Central memory CD8-positive, alpha-beta T cell (primary cell): ENCODE data around the gene KRT8.
A peak's percentile ranks its signal among the peaks of the same experiment; 100 is the strongest.

Source experiments
- ATAC-seq: fragments of 150-1000 bp; cut with Tn5 transposase; replicated peaks from 2 replicates; pipeline ENCODE4 v1.10.0; 2022; ENCODE audit warnings: mild to moderate bottlenecking, moderate FRiP score, moderate number of reproducible peaks; ENCODE audit not compliant: poor library complexity, severe bottlenecking; ENCODE audit errors: extremely low read depth
- DNase-seq, 2 donors: peaks; one replicate each; pipeline ENCODE4 v3.0.0; 2021; ENCODE audit warnings: low spot score in 2 of 2
- H3K27ac Mint-ChIP-seq: one replicate; pipeline ENCODE4 v1.8.0; 2022; ENCODE audit warnings: low read depth, mild to moderate bottlenecking, moderate library complexity, mixed read lengths
- H3K27me3 Mint-ChIP-seq: one replicate; pipeline ENCODE4 v1.8.0; 2022; ENCODE audit warnings: mixed read lengths
- H3K36me3 Mint-ChIP-seq: one replicate; pipeline ENCODE4 v1.8.0; 2022; ENCODE audit warnings: mild to moderate bottlenecking, moderate library complexity, mixed read lengths; ENCODE audit not compliant: insufficient read depth
- H3K4me1 Mint-ChIP-seq: one replicate; pipeline ENCODE4 v1.8.0; 2022; ENCODE audit warnings: mixed read lengths
- H3K4me3 Mint-ChIP-seq: one replicate; pipeline ENCODE4 v1.8.0; 2022; ENCODE audit warnings: mild to moderate bottlenecking, moderate library complexity, mixed read lengths
- H3K9me3 Mint-ChIP-seq: one replicate; pipeline ENCODE4 v1.8.0; 2022; ENCODE audit warnings: mixed read lengths

KRT8 gene

DNA sequence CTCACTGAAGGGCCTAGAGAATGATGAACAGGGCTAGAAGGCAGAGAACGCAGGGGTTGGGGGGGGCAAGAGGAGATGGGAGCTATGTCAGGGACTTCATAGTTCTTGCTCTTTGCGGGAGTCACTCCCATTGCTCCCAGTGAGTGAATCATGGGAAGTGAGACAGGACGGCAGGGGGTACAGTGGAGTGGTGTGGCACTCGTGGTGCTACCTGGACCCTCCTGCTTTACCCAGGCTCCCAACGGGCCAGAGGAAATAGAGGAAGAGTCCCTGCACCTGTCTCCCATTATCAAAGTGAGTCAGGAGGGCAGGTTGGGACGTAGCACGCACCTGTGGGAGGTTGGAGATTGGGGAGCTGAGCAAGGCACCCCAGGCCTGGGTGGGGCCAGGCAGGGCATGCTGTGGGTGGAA is 1.3 kb upstream of the KRT8 start:
- no peak overlapping the region for H3K27ac Mint-ChIP-seq
- peaks cover 6% of the 10 kb centered on the region for H3K4me1 Mint-ChIP-seq
- H3K9me3 Mint-ChIP-seq: no peaks in the 10 kb centered on the region
- peaks cover 2% of the 10 kb centered on the region for H3K36me3 Mint-ChIP-seq
- ATAC-seq (no peak), DNase-seq (no peak)
- H3K4me3 Mint-ChIP-seq: no peak overlapping the region
- H3K27me3 Mint-ChIP-seq: peaks cover under 1% of the 10 kb centered on the region

DNA sequence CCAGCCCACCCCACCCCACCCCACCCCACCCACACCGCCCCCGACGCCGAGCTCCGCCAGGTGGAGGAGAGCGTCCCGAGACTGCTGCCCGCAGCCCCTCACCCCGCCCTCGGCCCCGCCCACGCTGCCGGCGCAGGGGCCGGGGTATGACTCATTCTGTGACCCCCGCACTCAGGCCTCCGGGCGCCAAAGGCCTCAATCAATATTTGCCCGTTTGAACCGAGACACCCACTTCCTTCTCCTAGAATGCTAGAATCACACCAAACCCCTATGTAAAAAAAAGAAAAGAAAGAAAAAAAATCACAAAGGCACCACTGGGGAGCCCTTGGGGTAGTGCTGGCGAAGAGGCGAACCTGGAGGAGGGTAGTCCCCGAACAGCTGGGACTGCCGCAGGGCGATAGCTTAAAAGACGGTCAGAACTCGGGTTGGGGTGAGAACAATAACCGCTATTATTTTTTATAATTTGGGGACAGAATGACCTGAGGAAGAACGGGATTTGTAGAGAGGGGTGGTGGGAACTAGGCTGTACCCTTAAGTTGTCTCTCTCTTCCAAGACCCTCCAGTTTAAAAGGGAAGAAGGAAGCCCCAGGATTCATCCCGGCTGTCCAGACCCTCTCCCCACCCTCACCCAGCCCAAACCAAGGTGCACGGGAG is 894 bp downstream of the KRT8 start:
- Mint-ChIP-seq H3K4me3 (peak overlapping the region; percentile 72), H3K9me3 (no peaks in the 10 kb centered on the region), H3K36me3 (peaks cover 2% of the 10 kb centered on the region), H3K27ac (peak overlapping the region; percentile 73), H3K4me1 (peaks cover 6% of the 10 kb centered on the region), H3K27me3 (peaks cover 20% of the 10 kb centered on the region)
- DNase-seq (no peak), ATAC-seq (peak; percentile 31)

DNA sequence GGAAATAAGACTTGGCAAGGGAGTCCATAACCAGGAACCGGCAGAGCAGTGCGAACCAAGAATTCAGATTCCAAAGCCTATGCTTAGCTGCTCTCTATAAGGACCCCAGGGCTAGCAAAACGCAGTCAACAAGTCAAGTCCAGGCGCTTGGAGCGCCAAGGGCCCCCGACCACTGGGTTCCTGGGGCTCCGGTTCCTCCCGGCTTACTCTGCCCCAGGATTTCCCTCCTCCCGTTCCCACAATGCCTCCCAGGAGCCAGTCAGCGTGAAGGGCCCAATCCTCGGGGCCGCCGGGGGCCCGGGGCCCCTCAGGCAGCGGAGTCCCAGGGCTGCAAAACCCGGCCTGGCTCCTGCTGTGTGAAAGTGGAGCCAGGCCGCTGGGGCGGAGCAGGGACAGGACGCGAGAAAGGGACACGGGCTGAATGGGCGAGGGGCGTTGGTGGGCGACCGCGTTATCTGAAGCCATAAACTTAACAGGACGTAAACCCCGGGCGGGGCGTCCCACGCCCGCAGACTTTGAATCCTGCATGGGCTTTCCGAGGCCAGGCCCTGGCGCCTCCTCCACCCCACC is 1.5 kb downstream of the KRT8 start:
- DNase-seq (no peak), ATAC-seq (peak; percentile 72)
- no peaks in the 10 kb centered on the region for H3K9me3 Mint-ChIP-seq
- peak overlapping the region; percentile 73 for H3K27ac Mint-ChIP-seq
- peaks cover 6% of the 10 kb centered on the region for H3K4me1 Mint-ChIP-seq
- H3K36me3 Mint-ChIP-seq: peaks cover 2% of the 10 kb centered on the region
- H3K4me3 Mint-ChIP-seq: peak overlapping the region; percentile 72
- H3K27me3 Mint-ChIP-seq: peaks cover 20% of the 10 kb centered on the region

DNA sequence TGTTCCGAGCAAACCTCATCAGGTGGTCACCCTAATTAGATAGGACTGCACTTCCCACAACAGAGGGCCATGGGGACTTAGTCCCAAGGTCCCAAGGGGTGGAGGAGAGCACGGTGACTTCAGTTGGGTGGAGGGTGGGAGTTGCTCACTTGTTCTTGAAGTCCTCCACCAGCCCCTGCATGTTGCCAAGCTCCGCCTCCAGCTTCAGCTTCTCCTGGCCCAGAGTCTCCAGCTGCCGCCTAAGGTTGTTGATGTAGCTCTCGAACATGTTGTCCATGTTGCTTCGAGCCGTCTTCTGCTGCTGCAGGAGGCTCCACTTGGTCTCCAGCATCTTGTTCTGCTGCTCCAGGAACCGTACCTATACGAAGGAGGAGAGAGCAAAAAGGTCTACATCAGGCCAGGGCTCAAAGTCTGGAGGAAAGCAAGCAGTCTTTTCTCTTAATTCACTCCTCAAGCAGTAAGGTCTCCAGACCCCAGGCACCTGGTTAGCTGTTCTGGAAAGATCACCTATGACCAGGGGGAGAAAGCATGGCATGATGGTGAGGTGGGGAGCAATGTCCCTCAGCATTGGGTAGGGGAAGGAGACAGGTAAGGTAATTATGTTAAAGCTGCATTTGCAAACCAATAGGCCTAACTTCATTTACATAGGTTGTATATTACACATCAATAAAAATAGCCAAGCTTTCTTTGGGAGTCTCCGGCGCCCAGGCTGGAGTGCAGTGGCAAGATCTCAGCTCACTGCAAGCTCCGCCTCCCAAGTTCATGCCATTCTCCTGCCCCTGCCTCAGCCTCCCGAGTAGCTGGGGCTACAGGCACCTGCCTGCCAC is 2.9 kb downstream of the KRT8 start:
- peaks cover 2% of the 10 kb centered on the region for H3K36me3 Mint-ChIP-seq
- no peak overlapping the region for H3K4me3 Mint-ChIP-seq
- no peaks in the 10 kb centered on the region for H3K9me3 Mint-ChIP-seq
- H3K4me1 Mint-ChIP-seq: peaks cover 6% of the 10 kb centered on the region
- no peak overlapping the region for H3K27ac Mint-ChIP-seq
- DNase-seq (no peak), ATAC-seq (no peak)
- H3K27me3 Mint-ChIP-seq: peaks cover 20% of the 10 kb centered on the region

DNA sequence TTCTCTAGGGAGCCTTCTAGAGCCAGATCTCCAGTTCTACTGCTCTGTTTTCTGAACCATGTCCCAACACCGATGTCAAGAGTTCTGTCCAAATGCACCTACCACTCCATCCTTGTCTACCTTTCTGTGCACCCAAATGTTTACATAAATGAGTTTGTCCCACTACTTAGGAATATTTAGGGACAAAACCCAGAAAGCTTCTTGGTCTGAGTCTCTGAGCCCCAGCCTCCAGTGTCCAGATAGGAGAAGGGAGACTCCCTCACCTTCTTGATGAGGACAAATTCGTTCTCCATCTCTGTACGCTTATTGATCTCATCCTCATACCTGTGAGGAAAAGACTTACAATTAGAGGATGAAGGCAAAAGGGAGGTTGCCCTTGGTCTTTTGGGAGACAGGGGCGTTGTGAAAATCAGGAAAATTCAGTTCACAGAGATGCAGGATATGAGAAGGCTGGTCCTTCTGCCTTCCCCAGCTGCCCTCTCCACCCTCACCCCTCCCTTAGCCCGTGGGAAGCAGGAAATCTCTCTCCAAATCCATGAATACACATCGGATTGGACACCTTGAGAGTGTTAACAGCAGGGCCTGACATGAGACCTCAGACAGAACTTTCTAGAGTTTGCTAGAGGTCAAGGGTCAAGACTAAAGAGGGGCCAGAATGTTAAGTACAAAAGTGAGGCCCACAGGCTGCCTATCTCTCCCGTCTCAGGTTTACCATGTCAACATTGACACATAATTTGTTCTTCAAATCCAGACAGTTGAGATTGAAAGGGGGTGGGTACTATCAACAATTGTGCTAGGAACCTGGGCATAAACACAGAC is 3.8 kb downstream of the KRT8 start:
- H3K27ac Mint-ChIP-seq: no peak overlapping the region
- H3K4me1 Mint-ChIP-seq: peaks cover 6% of the 10 kb centered on the region
- H3K36me3 Mint-ChIP-seq: peaks cover 2% of the 10 kb centered on the region
- H3K4me3 Mint-ChIP-seq: no peak overlapping the region
- ATAC-seq (no peak), DNase-seq (no peak)
- H3K9me3 Mint-ChIP-seq: no peaks in the 10 kb centered on the region
- peaks cover 20% of the 10 kb centered on the region for H3K27me3 Mint-ChIP-seq

DNA sequence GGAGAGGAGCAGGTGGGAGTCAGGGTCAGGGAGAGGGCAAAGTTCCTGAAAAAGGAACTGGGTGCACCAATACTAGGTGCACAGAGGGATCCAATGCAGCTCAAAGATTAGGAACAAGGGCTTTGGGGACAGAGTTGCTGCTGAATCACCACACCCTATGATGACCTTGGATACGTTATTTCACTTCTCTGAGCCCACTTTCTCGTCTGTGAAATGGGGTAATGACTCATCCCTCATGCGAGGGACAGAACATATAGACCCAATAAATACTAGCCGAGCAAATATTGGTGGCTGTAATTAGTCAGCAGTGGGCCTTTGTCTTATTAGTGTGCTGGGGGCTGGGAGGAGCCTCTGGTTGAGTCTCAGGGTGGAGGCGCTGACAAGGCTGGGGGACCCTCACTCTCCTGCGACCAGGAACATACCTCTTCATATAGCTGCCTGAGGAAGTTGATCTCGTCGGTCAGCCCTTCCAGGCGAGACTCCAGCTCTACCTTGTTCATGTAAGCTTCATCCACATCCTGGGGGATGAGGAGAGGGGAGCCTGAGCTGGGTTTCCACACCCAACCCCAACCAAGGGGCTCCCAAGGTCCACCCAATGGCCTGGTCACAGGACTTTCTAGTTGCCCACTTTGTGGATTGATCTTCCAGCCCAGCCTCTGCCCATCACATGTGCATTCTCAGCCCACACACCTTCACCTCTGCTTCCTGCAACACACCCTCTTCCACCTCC is 4.5 kb downstream of the KRT8 start:
- Mint-ChIP-seq H3K4me1 (peaks cover 6% of the 10 kb centered on the region), H3K4me3 (no peak overlapping the region), H3K27ac (no peak overlapping the region), H3K9me3 (no peaks in the 10 kb centered on the region), H3K36me3 (peaks cover 2% of the 10 kb centered on the region), H3K27me3 (peaks cover 20% of the 10 kb centered on the region)
- DNase-seq: no peak
- ATAC-seq: no peak

DNA sequence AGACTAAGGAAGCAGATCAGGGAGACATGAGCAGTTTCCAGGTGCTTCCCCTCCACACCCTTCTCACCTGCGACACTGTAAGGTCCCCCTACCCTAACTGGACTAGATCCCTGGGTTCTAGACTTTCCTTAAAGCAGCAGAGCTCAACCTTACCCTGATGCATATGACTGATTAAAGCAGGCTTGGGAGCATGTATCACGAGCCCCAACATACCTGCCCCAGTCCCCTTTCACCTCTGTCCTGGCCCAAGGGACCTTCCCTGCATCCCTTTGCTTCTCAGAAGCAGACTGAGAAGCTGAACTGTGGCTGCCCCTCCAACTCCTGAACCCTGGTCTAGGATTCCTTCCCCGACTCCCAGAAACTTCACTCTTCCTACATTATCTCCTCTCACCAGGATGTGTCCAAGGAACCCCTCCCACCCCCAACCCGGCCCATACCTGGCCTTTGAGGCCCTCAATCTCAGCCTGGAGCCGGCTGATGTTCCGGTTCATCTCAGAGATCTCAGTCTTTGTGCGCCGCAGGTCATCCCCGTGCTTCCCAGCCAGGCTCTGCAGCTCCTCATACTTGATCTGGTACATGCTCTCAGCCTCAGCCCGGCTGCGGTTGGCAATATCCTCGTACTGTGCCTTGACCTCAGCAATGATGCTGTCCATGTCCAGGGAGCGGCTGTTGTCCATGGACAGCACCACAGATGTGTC is 5.4 kb downstream of the KRT8 start:
- peaks cover 20% of the 10 kb centered on the region for H3K27me3 Mint-ChIP-seq
- no peak overlapping the region for H3K27ac Mint-ChIP-seq
- H3K4me1 Mint-ChIP-seq: peaks cover 6% of the 10 kb centered on the region

DNA sequence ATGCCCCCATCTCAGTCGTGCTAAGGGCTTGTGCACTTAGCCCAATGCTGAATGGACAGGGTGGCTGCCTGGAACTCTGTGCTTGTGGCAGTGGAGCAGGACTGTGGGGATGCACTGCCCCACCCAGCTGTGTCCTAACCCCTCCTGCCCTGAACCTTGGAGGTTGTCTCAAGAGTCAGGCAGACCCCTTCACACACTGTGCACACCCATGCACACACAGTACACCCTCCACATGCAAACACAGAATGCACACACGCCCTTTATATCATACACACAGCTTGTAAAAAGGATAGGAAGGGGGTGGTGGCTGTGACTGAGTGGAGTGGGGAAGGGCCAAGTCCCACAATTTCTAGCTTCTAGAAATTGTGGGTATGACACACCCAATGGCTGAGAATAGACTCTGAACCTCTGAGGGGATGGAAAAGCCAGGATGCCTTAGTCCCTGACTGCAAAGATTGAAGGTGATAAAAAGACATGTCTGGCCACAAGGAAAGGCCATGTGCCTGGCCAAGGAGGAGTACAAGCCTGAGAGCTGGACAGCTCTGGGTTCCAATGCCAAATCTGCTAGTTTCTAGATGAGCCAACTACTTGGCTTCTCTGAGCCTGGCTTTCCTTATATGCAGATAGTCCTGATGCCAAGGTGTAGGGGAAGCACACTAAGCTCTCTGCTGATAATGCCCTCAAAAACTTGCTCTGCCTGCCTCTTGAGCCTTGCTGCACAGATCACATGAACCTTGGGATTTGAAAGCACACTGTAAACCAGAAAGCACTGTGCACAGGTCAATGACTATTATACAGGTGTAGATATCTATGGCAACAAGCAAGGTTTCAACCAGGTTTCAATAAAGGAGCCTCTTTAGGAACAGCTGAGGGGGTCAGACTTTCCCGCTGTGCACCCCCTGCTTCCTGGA is 8.4 kb downstream of the KRT8 start:
- ATAC-seq (no peak), DNase-seq (no peak)
- Mint-ChIP-seq H3K27ac (no peak overlapping the region), H3K27me3 (peaks cover 33% of the 10 kb centered on the region), H3K4me3 (no peak overlapping the region), H3K4me1 (no peaks in the 10 kb centered on the region), H3K9me3 (no peaks in the 10 kb centered on the region), H3K36me3 (no peaks in the 10 kb centered on the region)

More for the DNA sequence above, 5.4 kb downstream of the KRT8 start:
- Mint-ChIP-seq H3K9me3 (no peaks in the 10 kb centered on the region), H3K36me3 (peaks cover 2% of the 10 kb centered on the region), H3K4me3 (no peak overlapping the region)
- no peak for DNase-seq
- no peak for ATAC-seq

DNA sequence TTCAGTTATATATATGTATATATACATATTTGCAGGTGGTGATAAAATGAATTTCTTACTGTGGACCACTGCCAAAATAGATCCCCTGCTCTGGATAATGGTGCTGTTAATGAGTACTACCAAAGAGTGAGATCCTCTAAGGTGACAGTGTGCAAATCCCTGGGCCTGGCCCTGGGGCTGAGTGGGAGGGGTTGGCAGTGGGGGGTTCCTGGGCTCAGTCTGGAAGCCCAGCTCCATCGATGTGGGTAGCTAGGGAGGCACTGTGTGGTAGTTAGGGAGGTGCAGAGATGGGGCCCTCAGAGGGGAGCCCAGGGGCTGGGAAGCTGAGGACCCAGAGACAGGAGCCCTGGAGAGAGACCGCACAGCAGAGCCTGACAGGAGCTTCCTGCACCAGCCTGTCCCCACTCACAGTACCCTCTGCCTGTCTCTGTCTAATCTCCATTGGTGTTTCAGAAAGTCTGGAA is 9.1 kb downstream of the KRT8 start:
- DNase-seq (no peak), ATAC-seq (no peak)
- H3K27me3 Mint-ChIP-seq: peaks cover 29% of the 10 kb centered on the region
- no peaks in the 10 kb centered on the region for H3K36me3 Mint-ChIP-seq
- H3K27ac Mint-ChIP-seq: no peak overlapping the region
- H3K4me1 Mint-ChIP-seq: no peaks in the 10 kb centered on the region
- no peaks in the 10 kb centered on the region for H3K9me3 Mint-ChIP-seq
- no peak overlapping the region for H3K4me3 Mint-ChIP-seq

DNA sequence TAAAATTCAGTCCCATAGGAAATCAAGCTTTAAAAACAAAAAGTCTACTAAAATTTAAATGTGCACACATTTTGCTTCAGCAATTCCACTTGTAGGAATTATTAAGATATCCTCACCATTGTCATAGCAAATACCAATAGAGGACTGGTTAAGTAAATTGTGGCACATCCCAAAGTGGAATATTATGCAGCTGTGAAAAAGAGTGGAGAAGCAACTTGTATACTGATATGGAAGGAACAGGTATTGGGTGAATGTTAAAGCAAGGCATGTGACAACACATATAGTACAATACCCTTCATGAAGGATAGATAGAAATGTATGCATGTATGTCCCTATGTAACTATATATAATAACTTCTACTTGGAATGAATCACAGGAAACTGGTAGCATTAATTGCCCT is 11.9 kb downstream of the KRT8 start:
- H3K27me3 Mint-ChIP-seq: peaks cover 38% of the 10 kb centered on the region
- ATAC-seq: no peak
- no peaks in the 10 kb centered on the region for H3K36me3 Mint-ChIP-seq
- no peaks in the 10 kb centered on the region for H3K4me1 Mint-ChIP-seq
- no peak for DNase-seq
- H3K9me3 Mint-ChIP-seq: no peaks in the 10 kb centered on the region
- H3K4me3 Mint-ChIP-seq: no peak overlapping the region
- H3K27ac Mint-ChIP-seq: no peak overlapping the region
